MM.1S (cell line): ENCODE data around the gene SIGLEC14.

Source experiments
- CTCF ChIP-seq: fragments of 300-600 bp; sonication (generic); IDR thresholded peaks from 2 replicates; pipeline ENCODE4 v1.5.1; 2016; ENCODE audit warnings: antibody characterized with exemption, low read length, mixed read lengths
- EZH2phosphoT487 ChIP-seq: fragments of 300-600 bp; sonication (generic); IDR thresholded peaks from 2 replicates; pipeline ENCODE4 v1.6.1; 2018; ENCODE audit warnings: antibody characterized with exemption, low read length

GRCh38 chr19:51651216-51651846, 4.7 kb upstream of the SIGLEC14 start:
- TF ChIP-seq CTCF: no peak
- no peak for TF ChIP-seq EZH2phosphoT487
